GM21515 (cell line): ENCODE measurements around the gene ZDHHC3.
A peak's percentile ranks its signal among the peaks of the same experiment; 100 is the strongest.
"Not testable (repeated sequence)": the region's sequence is repeated elsewhere in the genome, so short reads cannot be mapped to it uniquely, and the experiment has no call there.

Experiments used
- ATAC-seq: cut with Tn5 transposase; IDR thresholded peaks from one replicate; pipeline ENCODE4 v1.9.1; 2021; ENCODE audit not compliant: unreplicated experiment

ZDHHC3 gene

GRCh38 chr3:44966795-44967278, 9.1 kb downstream of the ZDHHC3 start:
- ATAC-seq, result no peak

GRCh38 chr3:44965165-44965564, 10.8 kb downstream of the ZDHHC3 start:
- ATAC-seq, result no peak

GRCh38 chr3:44963571-44964325, 12.2 kb downstream of the ZDHHC3 start:
- no peak for ATAC-seq

- no peak for ATAC-seq
Measured at GRCh38 chr3:44962621-44963393, 13.2 kb downstream of the ZDHHC3 start.

- ATAC-seq, result no peak
Measured at GRCh38 chr3:44961888-44962287, 14.1 kb downstream of the ZDHHC3 start.

- ATAC-seq, result no peak
Measured at GRCh38 chr3:44960387-44961026, 15.5 kb downstream of the ZDHHC3 start.

GRCh38 chr3:44958386-44958785, 17.6 kb downstream of the ZDHHC3 start:
- no peak for ATAC-seq

GRCh38 chr3:44957986-44958385, 18.0 kb downstream of the ZDHHC3 start:
- no peak for ATAC-seq

- ATAC-seq, result no peak
Measured at GRCh38 chr3:44955917-44956316, 20.1 kb downstream of the ZDHHC3 start.

GRCh38 chr3:44954962-44955361, 21.0 kb downstream of the ZDHHC3 start:
- ATAC-seq, result peak; percentile 57

- ATAC-seq, result no peak
Measured at GRCh38 chr3:44954304-44954703, 21.7 kb downstream of the ZDHHC3 start.

- no peak for ATAC-seq
Measured at GRCh38 chr3:44952689-44953088, 23.3 kb downstream of the ZDHHC3 start.

- no peak for ATAC-seq
Measured at GRCh38 chr3:44950275-44950734, 25.7 kb downstream of the ZDHHC3 start.

- ATAC-seq, result not testable (repeated sequence)
Measured at GRCh38 chr3:44949770-44950169, 26.2 kb downstream of the ZDHHC3 start.

- no peak for ATAC-seq
Measured at GRCh38 chr3:44948239-44948638, 27.7 kb downstream of the ZDHHC3 start.

GRCh38 chr3:44942202-44942921, 33.6 kb downstream of the ZDHHC3 start:
- ATAC-seq, result no peak

- ATAC-seq, result no peak
Measured at GRCh38 chr3:44939581-44940036, 36.4 kb downstream of the ZDHHC3 start.

- no peak for ATAC-seq
Measured at GRCh38 chr3:44932986-44933944, 42.7 kb downstream of the ZDHHC3 start.

GRCh38 chr3:44932271-44932670, 43.7 kb downstream of the ZDHHC3 start:
- ATAC-seq, result no peak

GRCh38 chr3:44931791-44932190, 44.2 kb downstream of the ZDHHC3 start:
- no peak for ATAC-seq
